Measurements from ENCODE around the gene GIMAP2.

GIMAP2 gene

DNA sequence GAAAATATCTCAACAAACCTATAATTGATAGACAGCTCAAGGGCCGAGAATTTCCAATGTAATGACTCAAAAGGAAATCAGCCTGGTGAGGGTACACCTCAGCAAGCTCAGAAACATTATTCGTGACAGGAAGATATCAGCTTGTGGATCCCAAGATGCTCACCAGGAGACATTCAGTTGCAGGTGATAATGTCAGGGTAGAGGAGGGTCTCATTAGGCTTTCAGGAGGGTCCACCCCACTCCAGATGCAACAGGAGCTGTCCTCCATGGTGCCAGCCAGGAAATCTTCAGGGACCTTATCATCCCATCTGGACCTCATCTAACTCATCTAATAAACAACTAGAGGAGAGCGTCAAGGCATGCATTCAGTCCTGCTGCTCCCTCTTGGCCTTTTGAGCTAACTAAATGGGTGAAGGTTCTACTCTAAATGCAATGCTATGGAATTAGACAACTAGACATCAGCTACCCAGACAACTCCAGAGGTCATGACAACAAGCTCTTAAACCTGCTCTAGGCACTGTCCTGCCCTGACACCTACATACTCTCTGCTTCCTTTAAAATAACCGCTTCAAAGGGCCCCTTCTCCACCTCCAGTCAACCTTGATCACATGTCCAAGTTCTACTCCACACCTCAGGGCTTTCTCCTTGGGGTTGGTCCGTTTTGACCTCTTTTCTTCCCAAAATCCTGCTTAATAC lies 47.4 kb downstream of the GIMAP2 start:
- no peak for DNase-seq (ENCODE audit: low read depth in 2 of 2, low spot score in 1 of 2)

DNA sequence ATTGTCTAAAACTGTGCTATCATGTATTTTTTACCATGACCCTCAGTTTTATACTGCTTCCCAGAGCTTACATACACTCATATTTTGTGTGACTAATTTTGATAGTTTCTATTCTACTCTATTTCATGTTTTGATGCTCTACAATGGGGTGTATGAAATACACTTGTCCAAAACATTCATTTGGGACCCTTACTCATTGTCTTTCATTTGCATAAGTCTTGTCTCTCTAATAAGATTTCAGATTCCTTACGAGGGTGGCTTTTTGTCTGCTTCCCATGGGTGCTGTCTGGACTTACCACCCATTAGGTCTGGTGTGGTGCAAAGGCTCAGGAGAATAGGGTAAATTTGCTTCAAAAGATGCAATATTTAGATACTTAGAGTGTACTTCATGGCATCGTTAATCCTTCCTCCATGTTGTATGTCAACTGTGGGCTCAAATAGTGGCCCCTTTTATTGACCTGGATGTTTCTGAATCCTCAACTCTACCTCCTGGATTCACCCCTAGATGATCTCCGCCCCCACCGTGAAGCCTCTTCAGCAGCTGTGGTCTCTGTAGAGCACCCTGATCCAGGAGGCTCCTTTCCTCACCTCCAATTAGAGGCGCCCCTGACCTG lies 48.1 kb downstream of the GIMAP2 start:
- no peak for DNase-seq (ENCODE audit: low read depth in 2 of 2, low spot score in 1 of 2)

DNA sequence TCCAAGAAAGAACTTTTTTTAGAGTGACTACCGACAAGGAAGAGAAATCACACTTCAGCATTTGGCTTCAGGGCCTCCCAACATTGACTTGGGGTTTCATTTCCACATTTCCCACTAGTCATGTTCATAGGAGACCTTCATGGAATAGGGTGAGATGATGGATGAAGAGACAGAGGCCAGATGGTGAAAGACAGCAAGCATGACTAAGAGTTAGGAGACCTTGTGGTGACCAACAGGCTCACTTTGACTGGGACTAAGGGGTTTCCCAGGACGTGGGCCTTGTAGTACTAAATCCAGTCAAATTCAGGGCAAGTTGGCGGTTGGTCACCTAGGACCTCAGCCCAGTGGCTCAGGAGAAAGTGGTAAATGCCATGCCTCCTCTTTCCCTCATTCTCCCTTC lies 48.7 kb downstream of the GIMAP2 start:
- DNase-seq (ENCODE audit: low read depth in 2 of 2, low spot score in 1 of 2) = no peak

DNA sequence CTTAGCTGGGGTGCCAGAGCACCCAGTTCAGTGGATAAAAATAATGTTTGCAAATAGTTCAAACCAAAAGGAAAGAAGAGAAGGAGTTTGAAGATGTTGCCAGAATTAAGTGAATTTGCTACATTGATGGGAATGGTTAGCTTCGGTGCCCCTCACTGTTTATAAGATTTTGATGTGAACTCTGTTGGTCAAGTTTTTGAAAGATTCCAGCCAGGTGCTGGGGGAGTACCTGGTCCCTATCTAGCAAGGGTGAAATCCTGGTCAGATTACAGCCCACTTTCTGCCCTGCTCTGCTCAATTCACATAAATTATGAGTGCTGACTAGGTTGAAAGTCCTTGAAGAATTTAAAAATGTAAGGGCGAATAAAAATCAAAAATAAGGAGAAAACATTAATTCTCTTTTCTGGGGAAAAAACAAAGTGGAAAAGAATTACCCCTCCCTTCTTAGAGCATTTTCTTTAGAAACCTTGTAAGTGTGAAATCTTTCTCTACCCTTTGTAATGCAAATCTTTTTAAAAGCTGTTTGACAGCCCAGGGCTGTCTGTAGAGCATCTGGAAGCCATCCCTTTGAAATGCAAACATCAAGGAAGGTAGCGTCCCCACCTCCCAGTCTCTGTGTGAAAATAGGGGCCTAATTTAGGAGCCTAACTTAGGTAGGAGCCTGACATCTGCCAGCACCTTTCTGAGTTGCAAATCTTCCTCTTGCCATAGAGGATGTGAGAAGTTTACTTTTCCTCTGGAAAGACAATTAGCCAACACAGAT lies 50.3 kb downstream of the GIMAP2 start:
- no peak for DNase-seq (ENCODE audit: low read depth in 2 of 2, low spot score in 1 of 2)

DNA sequence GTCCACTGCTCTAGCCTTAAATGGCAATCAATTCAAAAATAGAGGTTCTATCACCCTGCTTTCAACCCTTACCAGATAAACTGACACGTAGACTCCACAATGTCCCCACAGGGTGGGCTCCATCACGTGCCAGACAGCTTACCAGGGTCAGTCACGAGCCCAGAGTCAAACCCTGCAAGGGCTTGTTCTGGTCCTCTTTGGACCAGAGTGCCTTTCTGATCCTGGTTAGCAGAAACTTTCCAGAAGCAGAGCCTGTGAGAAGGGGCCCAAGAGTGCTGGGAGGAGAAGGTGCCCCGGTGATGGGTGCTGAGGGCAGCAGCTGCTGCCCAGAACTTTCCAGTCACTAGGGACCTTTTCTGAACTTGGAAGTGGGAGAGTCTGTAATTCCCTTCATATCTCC lies 51.4 kb downstream of the GIMAP2 start:
- no peak for DNase-seq (ENCODE audit: low read depth in 2 of 2, low spot score in 1 of 2)

DNA sequence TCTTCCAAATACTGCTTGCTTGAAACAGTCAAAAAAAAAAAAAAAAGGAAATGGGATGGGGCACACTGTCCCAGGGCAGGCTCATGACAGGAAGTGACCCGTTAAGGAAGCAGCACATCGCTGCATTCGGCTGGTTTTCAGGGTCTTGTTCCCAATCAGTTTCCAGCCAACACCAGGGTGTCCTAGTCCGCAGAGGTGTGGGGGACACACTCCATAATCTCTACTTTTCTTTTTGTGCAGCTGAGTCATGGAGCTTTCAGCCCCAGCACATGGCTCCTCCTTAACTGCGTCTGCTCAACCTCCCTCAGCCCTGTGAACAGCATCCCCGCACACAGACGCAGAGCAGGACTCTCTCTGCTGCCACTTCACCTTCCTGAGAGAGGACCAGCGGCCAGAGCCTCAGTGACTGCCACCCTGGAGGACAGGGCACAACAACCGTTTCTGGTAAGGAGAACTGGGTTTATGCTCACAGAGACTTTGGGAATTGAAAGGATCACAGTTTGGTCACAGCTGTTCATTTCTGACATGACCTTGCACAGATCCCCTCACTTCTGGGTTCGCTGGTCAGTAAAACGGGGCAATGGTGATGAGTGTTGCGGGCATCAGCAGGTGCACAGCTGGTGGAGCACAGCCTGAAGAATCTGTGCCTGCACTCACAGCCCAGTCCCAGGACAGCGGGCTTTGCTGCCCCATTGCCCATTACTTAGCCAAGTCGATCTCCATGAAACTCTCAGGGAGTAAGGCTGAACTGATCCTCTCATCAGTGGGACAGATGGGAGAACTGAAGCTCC lies 52.0 kb downstream of the GIMAP2 start, which contains the start of gene GIMAP5:
Gene GIMAP5, plus strand, starts transcription at position 154 of the 791 bp plus-strand sequence. CDS start 3,467 bp downstream, outside the sequence.
- no peak for DNase-seq (ENCODE audit: low read depth in 2 of 2, low spot score in 1 of 2)

- no peak for DNase-seq (ENCODE audit: low read depth in 2 of 2, low spot score in 1 of 2)
Observed at GRCh38 chr7:150738092-150738491, 52.6 kb downstream of the GIMAP2 start.

- no peak for DNase-seq (ENCODE audit: low read depth in 2 of 2, low spot score in 1 of 2)
Observed at GRCh38 chr7:150738591-150739001, 53.1 kb downstream of the GIMAP2 start.

DNA sequence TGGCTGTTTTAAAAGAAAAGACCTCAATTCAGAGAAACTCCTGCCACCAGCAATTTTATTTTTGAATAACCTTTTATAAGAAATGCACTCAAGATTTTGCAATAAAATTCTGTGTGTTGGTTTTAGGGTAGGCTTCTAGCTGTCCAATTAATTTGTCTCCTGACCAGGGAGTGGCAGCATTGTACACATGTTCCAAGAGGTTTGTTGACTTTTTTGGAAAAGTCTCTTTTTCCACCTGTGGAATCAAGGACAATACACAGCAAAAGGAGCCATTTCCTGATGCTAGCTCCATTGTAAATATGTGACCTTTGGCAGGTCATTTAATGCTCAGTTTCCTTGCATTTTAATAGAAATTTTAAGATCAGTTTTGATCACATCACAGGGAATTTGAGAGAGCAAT lies 53.5 kb downstream of the GIMAP2 start:
- no peak for DNase-seq (ENCODE audit: low read depth in 2 of 2, low spot score in 1 of 2)

GRCh38 chr7:150740053-150740452 lies 54.5 kb downstream of the GIMAP2 start:
- DNase-seq (ENCODE audit: low read depth in 2 of 2, low spot score in 1 of 2) = no peak

DNA sequence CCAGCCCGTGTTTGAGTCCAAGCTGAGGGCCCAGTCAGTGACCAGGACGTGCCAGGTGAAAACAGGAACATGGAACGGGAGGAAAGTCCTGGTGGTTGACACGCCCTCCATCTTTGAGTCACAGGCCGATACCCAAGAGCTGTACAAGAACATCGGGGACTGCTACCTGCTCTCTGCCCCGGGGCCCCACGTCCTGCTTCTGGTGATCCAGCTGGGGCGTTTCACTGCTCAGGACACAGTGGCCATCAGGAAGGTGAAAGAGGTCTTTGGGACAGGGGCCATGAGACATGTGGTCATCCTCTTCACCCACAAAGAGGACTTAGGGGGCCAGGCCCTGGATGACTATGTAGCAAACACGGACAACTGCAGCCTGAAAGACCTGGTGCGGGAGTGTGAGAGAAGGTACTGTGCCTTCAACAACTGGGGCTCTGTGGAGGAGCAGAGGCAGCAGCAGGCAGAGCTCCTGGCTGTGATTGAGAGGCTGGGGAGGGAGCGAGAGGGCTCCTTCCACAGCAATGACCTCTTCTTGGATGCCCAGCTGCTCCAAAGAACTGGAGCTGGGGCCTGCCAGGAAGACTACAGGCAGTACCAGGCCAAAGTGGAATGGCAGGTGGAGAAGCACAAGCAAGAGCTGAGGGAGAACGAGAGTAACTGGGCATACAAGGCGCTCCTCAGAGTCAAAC lies 56.9 kb downstream of the GIMAP2 start:
- DNase-seq (ENCODE audit: low read depth in 2 of 2, low spot score in 1 of 2) = no peak
